Neural crest cell (in vitro differentiated cells): Measurements from ENCODE around the gene LDAH. TPM values are rescaled to one million over a fixed set of nuclear protein-coding genes. Genes with fewer than 3 reads are reported as not detected.
A peak's percentile ranks its signal among the peaks of the same experiment; 100 is the strongest.

Source experiments
- DNase-seq: peaks from one replicate; pipeline ENCODE4 v3.0.0; 2021; ENCODE audit warnings: low read depth, mixed read lengths, low spot score
- H3K27ac Mint-ChIP-seq: one replicate; pipeline ENCODE4 v1.8.0; 2021; ENCODE audit warnings: mild to moderate bottlenecking, mixed read lengths; ENCODE audit not compliant: unreplicated experiment
- H3K27me3 Mint-ChIP-seq: 2 replicates; pipeline ENCODE4 v1.8.0; 2021; ENCODE audit warnings: low read depth, mild to moderate bottlenecking, mixed read lengths
- H3K36me3 Mint-ChIP-seq: 2 replicates; pipeline ENCODE4 v1.8.0; 2021; ENCODE audit warnings: low read depth, mild to moderate bottlenecking, mixed read lengths
- H3K4me1 Mint-ChIP-seq: 2 replicates; pipeline ENCODE4 v1.8.0; 2021; ENCODE audit warnings: mixed read lengths
- H3K4me3 Mint-ChIP-seq: one replicate; pipeline ENCODE4 v1.8.0; 2021; ENCODE audit warnings: mild to moderate bottlenecking, mixed read lengths
- H3K9me3 Mint-ChIP-seq: 2 replicates; pipeline ENCODE4 v1.8.0; 2021; ENCODE audit warnings: mixed read lengths
- total RNA-seq: library from RNA; stranded (reverse); gene quantifications from 2 replicates; pipeline ENCODE4 v1.2.1, GENCODE V29; 2021
- TF ChIP-seq, protein P1 (sequence below): fragments of 200-600 bp; sonication (generic); conservative IDR thresholded peaks from 2 replicates; pipeline ENCODE4 v1.5.0; 2021; ENCODE audit warnings: antibody characterized with exemption, mild to moderate bottlenecking

The LDAH gene
- total RNA-seq, 1 donor from 2014 or later: 49.7 TPM

- H3K4me1 Mint-ChIP-seq: peaks cover 12% of the 10 kb centered on the region
- H3K27me3 Mint-ChIP-seq: peaks cover 93% of the 10 kb centered on the region
- H3K27ac Mint-ChIP-seq: no peak overlapping the region
- DNase-seq: no peak
- H3K4me3 Mint-ChIP-seq: peak overlapping the region; percentile 27
- TF ChIP-seq, protein P1, sequence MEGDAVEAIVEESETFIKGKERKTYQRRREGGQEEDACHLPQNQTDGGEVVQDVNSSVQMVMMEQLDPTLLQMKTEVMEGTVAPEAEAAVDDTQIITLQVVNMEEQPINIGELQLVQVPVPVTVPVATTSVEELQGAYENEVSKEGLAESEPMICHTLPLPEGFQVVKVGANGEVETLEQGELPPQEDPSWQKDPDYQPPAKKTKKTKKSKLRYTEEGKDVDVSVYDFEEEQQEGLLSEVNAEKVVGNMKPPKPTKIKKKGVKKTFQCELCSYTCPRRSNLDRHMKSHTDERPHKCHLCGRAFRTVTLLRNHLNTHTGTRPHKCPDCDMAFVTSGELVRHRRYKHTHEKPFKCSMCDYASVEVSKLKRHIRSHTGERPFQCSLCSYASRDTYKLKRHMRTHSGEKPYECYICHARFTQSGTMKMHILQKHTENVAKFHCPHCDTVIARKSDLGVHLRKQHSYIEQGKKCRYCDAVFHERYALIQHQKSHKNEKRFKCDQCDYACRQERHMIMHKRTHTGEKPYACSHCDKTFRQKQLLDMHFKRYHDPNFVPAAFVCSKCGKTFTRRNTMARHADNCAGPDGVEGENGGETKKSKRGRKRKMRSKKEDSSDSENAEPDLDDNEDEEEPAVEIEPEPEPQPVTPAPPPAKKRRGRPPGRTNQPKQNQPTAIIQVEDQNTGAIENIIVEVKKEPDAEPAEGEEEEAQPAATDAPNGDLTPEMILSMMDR: no peak
- no peaks in the 10 kb centered on the region for H3K36me3 Mint-ChIP-seq
- H3K9me3 Mint-ChIP-seq: no peaks in the 10 kb centered on the region
These were observed 151.7 kb downstream of the LDAH start for GRCh38 chr2:20671036-20671735.

DNA sequence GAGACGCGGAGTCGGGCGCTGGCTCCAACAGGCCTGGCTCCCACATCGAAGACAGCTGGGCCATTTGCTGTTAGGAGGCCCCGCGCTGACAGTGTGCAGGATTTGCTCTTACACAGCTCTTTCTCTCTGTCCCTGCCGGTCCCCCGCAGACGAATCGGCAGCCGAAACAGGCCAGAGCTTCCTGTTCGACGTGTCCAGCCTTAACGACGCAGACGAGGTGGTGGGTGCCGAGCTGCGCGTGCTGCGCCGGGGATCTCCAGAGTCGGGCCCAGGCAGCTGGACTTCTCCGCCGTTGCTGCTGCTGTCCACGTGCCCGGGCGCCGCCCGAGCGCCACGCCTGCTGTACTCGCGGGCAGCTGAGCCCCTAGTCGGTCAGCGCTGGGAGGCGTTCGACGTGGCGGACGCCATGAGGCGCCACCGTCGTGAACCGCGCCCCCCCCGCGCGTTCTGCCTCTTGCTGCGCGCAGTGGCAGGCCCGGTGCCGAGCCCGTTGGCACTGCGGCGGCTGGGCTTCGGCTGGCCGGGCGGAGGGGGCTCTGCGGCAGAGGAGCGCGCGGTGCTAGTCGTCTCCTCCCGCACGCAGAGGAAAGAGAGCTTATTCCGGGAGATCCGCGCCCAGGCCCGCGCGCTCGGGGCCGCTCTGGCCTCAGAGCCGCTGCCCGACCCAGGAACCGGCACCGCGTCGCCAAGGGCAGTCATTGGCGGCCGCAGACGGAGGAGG lies 152.4 kb downstream of the LDAH start:
- H3K27me3 Mint-ChIP-seq: peaks cover 96% of the 10 kb centered on the region
- H3K4me3 Mint-ChIP-seq: no peak overlapping the region
- H3K9me3 Mint-ChIP-seq: no peaks in the 10 kb centered on the region
- H3K27ac Mint-ChIP-seq: no peak overlapping the region
- H3K4me1 Mint-ChIP-seq: peaks cover 13% of the 10 kb centered on the region
- DNase-seq: no peak
- TF ChIP-seq, protein P1: no peak
- no peaks in the 10 kb centered on the region for H3K36me3 Mint-ChIP-seq

DNA sequence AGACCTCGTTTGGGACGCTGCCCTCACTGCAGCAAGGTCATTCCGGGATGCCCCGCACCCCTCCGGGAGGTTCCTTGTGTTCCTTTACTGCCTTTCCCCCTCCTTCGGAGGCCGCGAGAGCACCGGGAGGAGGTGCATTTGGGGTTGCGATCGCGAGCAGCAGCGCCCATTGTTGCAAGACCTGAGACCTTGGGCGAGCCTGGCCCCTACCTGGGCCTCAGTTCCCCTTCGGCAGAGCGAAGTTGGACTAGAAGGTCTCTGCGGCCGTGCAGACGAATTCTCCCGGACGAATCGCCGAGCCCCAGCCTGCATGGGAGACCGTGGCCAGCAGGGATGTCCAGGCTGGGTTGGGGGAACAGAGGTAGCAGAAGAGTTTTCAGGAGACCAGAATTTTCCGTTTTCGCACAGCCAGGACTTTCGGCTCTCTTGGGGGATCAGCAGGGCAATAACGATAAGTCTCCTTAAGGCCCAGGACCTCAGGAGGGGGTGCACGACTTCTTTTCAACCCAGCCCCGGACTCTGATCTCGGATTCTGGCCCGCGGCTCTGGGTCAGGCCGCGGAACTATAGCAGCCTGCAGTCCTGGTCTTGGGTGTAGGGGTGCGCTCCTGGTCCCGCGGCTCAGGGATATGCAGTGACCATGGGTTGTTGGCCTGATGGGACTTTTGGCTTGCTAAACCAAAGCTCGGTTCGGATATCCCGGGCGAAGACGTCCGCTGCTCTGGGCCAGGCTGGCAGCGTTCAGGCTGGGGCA lies 153.2 kb downstream of the LDAH start:
- TF ChIP-seq, protein P1: no peak

DNA sequence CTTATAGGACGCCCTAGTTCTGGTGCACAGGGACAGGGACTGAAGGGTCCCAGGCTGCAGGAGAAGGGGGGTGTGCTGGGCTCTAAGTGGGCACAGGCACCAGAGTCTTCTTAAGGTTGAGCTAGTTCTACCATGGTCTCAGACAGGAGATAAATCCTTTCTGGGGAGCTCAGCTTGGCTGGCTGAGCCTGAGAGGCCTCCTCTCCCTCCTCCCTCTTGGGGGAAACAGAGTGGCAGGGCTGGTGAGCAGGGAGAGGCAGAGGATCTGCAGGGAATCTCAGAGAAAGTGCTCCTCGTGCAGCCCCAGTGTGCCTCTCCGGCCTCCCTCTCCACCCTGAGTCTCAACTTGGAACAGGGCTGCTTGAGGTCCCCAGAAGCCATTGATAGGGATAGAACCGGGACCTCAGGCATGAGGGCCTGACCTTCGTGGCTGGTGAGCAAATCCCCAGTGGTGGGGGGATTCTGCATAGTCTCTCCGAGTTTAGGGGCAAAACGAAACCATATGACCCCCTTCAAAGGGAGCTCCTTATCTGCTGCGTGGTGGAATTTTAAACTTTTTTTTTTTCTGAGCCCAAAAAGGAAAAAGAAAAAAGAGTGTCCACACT lies 153.9 kb downstream of the LDAH start:
- Mint-ChIP-seq H3K9me3 (no peaks in the 10 kb centered on the region), H3K4me3 (peak overlapping the region; percentile 27), H3K4me1 (peaks cover 10% of the 10 kb centered on the region), H3K27ac (no peak overlapping the region), H3K27me3 (peaks cover 96% of the 10 kb centered on the region), H3K36me3 (no peaks in the 10 kb centered on the region)
- TF ChIP-seq, protein P1: no peak
- DNase-seq: no peak

More for the DNA sequence above, 153.2 kb downstream of the LDAH start:
- Mint-ChIP-seq H3K27me3 (peaks cover 96% of the 10 kb centered on the region), H3K4me1 (peaks cover 10% of the 10 kb centered on the region), H3K9me3 (no peaks in the 10 kb centered on the region), H3K4me3 (peak overlapping the region; percentile 68), H3K27ac (no peak overlapping the region), H3K36me3 (no peaks in the 10 kb centered on the region)
- no peak for DNase-seq

GRCh38 chr2:20668451-20668850 lies 154.4 kb downstream of the LDAH start:
- H3K36me3 Mint-ChIP-seq: no peaks in the 10 kb centered on the region
- no peak overlapping the region for H3K27ac Mint-ChIP-seq
- H3K27me3 Mint-ChIP-seq: peaks cover 96% of the 10 kb centered on the region
- TF ChIP-seq, protein P1: no peak
- DNase-seq: no peak
- H3K9me3 Mint-ChIP-seq: no peaks in the 10 kb centered on the region
- H3K4me1 Mint-ChIP-seq: peaks cover 10% of the 10 kb centered on the region
- peak overlapping the region; percentile 79 for H3K4me3 Mint-ChIP-seq
